Measurements from ENCODE around the gene EID3.
"Not testable (repeated sequence)": the region's sequence is repeated elsewhere in the genome, so short reads cannot be mapped to it uniquely, and the experiment has no call there.

EID3 gene

DNA sequence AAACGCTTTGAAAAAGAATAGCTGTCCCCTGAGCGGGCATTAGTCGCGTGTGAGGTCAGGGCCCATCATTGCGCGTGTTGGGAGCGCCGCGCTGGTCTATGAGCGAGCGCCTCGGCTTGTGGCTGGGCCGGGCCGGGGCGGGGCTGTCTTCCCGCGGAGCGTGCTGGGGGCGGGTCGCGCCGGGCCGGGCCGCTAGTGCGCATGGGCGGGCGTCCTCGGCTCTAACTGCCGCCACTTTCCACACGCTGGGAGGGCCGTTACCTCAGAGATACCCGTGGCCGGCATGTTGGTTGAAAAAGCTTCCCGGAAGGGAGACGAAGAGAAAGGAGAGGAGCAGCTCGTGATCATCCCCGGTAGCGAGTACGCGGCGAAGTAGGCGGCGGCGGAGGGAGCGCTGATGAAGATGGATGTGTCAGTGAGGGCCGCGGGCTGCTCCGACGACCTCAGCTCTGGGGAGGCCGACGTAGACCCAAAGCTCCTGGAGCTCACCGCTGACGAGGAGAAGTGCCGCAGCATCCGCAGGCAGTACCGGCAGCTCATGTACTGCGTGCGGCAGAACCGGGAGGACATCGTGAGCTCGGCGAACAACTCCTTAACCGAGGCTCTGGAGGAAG, at the start of gene EID3:
TSS of gene EID3 (plus strand) at position 202 of the 614 bp plus-strand sequence. CDS start at position 398, 196 bp downstream.
- peak; percentile 95 for DNase-seq

DNA sequence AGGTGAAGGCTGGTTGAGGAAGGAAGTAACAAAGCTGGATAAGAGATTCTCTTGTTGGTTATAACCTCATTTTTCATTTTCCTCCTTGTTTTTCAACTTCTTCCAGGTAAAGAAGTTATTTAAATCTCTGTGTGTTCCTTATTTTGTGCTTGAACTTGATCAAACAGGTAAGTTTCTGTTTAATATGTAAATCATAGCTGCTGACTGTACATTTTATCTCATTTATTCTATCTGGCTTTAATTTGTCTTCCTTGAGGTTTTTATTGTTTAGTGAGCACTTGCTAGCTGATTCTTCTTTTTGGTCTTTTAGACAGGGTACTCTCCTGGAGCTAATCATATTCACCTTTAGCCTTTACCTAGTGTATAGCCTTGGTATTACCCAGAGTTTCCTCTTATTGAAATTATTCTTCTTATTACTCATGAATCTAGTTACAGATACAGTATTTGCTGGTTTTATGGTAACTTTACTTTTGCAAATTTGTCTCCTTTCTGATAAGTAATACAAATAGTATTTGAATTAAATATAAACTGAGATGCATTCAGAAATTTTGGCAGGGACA, 45.5 kb upstream of the EID3 start:
- no peak for DNase-seq

DNA sequence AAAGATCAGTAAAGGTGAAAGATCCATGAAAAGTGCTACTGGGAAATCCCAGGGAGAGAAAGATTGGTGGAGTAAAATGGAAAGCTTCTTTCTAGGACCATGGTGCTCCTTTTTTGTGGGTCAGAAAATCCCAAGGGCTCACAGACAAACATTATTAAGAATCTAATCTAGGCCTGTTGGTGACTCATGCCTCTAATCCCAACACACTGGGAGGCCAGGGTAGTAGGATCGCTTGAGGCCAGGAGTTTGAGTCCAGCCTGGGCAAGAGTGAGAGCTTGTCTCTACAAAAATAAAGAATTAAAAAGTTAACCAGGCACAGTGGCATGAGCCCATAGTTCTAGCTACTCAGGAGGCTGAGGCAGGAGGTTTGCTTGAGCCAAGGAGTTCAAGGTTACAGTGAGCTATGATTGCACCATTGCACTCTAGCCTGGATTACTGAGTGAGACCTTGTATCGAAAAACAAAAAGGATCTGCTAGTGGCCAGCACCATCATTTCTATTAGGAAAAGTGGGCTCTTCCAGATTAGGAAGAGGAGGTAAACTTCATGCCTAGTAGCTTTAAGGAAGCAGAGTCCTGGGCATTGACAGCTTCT, 45.0 kb upstream of the EID3 start:
- no peak for DNase-seq

DNA sequence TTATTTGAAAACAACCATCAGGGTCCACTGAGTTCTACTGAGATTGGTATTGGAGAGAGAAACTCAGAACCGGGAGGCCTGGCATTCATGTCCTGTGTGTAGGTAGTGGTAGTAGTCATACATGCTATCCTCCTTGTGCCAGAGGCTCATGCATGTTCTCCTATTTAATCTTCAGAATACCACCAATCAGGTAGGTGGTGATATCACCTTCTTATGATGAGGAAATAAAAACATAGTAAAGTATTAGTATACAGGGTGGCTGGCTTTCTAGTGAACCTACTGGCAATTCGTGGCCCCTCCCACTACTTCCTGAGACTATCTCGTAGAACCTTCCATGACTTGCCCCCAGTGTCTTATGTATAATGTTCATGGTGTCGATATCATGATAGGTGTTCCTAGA, 40.5 kb upstream of the EID3 start:
- no peak for DNase-seq

DNA sequence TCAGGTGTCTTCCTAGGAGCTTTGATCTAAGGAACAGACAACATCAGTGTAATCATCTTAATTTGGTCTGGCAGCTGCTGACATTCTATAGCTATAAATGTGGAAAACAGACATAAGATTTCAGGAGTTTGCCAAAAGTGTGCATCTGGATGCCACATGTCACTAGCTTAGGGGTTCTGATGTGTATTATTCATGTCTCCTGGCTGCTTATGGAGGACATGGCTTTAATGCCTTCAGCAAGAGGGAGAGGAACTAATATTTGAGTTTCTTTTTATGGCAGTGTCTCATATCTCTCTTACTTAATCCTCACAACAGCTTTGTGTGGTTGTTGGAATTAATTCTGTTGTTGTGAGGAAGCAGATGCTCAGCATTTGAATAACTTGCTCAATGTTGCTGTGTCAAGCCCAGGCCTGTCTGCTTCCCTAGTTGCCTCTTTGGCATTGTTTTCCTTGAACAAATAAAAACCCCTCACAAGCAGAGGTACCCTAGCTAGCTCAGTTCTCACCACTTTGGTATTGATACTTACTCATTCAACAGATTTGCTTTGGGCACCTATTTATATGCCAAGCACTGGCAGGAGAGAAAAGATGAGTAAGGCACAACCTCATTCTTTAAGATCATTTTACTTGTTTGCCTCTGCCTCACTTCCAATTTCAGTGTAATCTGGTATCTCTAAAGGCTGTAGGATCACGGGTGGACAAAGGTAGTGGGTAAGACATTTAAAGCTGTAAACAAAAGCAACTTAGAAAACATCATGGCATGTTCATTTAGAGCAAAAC, 39.8 kb upstream of the EID3 start:
- DNase-seq, result no peak

DNA sequence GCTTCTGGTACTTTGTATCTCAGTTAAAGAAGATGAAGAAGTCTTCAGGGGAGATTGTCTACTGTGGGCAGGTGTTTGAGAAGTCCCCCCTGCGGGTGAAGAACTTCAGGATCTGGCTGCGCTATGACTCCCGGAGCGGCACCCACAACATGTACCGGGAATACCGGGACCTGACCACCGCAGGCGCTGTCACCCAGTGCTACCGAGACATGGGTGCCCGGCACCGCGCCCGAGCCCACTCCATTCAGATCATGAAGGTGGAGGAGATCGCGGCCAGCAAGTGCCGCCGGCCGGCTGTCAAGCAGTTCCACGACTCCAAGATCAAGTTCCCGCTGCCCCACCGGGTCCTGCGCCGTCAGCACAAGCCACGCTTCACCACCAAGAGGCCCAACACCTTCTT, 38.1 kb upstream of the EID3 start:
- not testable (repeated sequence) for DNase-seq

DNA sequence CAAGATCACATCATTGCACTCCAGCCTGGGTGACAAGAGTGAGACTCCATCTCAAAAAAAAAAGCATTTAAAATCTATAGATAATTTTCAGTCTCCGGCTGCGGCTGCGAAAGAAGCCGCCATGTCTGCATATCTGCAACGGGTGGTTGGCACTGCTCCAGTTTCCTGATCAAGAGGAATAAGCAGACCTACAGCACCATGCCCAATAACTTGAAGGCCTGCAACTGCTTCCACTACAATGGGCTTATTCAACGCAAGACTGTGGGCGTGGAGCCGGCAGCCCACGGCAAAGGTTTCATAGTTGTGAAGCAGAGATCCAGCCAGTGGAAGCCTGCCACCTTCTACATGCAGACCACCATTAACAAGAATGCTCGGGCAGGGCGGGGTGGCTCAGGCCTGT, 30.6 kb upstream of the EID3 start:
- DNase-seq, result no peak

DNA sequence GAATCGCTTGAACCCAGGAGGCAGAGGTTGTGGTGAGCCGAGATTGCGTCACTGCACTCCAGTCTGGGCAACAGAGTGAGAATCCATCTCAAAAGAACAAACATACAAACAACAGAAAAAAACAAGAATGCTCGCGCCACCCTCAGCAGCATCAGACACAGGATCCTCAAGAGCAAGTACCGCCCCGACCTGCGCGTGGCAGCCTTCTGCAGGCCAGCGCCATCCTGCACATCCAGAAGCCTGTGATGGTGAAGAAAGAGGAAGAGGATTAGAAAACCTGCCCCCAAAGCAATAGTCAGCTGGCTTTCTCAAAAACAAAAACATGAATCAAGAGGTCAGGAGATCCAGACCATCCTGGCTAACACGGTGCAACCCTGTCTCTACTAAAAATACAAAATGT, 30.0 kb upstream of the EID3 start:
- DNase-seq, result no peak

DNA sequence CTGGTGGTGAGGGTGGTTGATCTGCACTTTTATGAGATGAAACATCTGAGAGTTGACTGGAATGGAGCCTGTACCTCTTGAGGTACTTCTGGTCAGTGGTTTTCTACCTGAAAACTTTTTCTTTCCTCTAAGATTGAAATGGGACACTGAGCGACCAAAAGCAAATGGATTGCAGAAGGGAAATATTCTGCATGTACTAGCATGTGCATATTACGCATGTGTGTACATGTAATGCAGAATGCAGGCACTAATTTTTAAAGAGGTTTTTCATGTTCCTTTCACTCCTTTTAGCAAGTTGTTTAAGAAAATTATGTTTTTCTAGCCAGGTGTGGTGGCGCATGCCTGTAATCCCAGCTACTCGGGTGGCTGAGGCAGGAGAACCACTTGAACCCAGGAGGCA, 28.7 kb upstream of the EID3 start:
- DNase-seq, result no peak

DNA sequence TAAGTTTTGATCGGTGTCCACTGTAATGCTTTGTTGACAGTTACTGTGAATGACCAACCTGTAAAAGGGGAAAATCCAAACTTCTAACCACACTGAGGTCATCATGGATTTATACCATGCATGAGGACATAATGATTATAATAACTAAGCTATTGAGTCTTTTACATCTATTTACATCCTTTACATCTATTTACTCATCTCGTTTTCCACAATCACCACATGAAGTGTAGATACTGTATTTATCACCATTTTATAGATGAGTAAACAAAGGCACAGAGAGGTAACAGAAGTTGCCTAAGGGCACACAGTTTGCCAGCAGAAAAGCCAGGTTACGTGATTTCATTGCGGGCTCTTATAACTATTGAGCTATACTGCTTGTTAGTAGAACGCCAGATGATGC, 27.9 kb upstream of the EID3 start:
- DNase-seq, result no peak

DNA sequence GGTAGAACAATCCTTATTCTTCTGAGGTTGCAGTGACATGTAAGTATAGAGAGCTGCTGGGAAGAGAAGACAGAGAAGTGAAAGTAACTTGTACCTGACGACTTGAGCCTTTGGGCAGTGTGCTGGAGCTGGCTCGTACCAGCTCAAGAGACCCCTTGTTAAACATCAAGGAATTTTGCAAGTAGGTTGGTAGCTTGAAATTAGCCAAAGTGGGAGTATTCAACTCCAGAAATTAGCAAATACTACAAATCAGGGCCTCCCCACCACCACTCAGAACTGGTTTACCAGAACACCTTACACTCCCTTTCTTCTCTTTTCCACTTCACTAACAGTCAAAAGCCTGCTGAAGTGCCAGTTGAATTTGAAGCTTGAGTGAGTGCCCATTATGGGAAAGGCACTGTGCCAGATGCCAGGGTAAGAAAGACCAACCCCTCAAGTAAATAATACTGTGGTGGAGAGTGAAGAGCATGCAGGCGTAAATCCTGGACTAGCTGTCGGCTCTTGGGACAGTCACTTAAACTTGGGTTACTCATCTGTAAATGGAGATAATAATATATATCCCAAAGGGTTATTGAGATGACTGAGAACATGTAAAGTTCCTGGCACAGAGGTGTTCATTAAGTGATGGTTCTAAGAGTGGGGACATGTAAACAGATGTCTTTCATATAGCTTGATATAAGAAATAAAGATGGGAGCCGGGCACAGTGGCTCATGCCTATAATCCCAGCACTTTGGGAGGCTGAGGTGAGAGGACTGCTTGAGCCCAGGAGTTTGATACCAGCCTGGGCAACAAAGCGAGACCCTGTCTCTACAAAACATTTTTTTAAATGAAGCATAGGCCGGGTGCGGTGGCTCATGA, 27.0 kb upstream of the EID3 start:
- DNase-seq, result peak; percentile 29

DNA sequence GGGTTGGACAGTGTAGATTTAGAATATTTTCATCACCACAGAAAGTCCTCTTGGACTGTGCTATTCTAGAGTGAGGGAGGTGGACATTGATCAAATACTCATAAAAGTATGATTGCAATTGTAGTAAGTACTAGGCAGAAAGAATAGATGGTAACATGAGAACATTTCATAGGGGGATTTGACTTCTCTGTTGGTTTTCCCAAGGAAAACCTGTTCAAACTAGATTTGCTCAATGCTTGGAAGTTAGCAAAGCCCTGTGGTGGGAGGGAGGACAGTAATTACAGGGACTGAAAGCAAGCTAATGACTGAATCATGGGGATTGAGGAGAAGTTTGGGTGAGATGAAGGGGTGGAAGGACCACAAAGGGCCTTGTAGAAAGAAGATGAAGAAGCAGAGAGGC, 24.4 kb upstream of the EID3 start:
- DNase-seq, result no peak

DNA sequence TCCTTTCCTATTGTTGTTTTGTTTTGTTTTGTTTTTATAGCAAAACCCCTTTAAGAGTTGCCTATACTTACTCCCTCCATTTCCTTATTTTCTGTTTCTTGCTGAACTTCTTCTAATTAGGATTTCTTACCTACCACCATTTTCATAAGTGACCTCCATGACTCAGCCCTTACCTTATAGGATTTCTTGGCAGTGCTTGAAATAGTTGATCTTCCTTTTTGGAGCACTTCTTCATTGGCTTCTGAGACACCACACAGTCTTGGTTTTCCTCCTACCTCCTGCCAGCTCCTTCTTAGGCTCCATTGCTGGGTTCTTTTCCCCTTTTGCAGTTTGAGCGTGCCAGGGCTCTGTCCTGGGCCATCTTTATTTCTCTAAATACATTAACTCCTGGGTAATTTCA, 23.4 kb upstream of the EID3 start:
- DNase-seq, result no peak

DNA sequence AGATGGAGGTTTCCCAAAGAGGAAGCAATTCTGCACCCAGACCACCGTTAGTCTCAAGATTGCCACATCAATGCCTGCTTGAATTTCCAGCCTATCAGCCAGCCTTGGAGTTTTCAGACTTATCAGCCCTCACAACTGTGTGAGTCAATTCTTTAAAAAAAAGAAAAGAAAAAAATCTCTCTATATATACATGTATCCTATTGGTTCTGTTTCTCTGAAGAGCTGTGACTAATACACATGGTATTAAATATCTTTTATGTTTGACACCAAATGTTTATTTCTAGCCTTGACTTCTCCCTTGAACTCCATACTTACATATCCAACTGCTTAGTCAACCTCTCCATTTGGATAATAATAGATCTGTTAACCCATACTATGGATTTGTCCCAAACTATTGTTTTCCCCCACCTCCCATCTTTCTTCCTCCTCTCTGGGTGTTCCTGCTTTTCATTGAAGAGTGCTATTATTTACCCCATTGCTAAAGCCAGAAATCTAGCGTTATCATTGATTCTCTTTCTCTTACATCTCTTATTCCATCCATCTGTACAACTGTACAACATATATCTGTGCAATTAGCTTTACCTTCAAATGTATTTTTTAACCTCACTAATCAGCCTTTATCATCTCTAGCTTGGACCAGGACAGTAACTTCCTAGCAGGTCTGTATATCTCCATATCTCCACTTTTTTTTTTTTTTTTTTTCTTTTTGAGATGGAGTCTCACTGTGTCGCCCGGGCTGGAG, 22.7 kb upstream of the EID3 start:
- DNase-seq, result no peak

DNA sequence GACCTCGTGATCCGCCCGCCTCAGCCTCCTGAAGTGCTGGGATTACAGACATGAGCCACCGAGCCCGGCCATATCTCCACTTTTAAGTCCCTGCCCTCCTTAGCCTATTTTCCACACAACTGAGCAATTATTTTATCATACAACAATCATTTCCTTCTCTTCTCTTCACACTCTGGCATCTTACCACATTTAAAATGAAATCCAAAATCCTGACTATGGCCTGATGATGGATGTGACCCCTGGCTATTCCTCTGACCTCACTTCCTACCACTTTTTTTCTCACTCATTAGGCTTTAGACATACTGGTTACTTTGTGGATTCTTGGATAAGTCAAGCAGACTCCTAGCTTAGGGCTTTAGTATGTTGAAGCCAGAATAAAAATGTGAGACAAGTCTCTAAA, 21.9 kb upstream of the EID3 start:
- no peak for DNase-seq

DNA sequence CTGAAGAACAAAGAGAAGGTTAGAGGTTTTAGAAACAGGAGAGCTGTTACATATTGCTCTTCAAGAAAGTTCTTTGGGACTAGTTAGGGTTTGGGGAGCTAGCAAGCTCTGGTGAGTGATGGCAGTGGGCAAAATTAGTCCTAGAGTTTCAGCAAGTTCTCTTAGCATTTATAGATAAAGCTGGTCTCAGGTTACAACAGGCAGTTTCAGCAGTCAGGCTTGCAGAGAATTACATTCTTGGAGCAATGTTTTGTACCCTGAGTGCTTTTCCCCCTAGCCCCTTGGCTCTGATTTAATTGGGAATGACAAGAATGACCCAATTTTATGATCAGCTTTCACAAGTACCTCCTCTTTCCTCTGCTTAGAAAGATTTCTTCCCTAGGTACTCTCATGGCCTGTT, 21.4 kb upstream of the EID3 start:
- DNase-seq, result no peak

DNA sequence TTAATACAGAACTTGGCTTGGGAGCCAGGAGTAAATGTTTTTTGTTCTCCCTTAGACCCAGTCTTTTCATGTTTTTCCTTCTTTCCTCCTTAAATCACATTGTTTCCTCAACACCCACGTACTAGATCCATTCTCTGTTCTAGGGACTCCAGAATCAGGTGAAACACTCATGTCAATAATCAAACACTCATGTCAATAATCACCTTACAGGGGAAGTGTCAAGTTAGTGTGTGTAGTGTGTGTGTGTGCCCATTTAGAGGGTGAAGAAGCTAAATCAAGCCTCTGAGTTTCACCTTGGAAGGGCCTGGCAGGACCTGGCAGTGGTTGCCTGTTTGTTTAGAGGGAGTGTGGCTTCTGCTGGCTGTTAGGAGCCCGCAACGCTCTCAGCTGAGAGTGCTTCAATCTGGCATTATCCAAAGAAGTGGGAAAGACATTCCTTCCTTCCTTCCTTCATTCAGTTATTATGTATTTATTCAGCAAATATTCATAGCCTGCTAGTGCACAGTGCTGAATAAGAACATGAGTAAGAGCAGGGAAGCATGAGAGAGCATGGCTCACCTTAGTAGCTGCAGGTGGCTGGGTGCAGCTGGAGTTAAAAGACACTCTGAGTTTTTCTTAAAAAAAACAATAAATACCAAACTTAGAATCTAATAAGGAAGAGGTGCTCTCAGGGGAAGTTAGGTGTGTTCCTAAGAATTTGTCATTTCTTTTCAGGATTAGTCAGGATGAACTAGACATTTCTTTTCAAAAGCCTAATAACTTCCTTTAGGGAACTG, 17.6 kb upstream of the EID3 start:
- DNase-seq, result no peak

DNA sequence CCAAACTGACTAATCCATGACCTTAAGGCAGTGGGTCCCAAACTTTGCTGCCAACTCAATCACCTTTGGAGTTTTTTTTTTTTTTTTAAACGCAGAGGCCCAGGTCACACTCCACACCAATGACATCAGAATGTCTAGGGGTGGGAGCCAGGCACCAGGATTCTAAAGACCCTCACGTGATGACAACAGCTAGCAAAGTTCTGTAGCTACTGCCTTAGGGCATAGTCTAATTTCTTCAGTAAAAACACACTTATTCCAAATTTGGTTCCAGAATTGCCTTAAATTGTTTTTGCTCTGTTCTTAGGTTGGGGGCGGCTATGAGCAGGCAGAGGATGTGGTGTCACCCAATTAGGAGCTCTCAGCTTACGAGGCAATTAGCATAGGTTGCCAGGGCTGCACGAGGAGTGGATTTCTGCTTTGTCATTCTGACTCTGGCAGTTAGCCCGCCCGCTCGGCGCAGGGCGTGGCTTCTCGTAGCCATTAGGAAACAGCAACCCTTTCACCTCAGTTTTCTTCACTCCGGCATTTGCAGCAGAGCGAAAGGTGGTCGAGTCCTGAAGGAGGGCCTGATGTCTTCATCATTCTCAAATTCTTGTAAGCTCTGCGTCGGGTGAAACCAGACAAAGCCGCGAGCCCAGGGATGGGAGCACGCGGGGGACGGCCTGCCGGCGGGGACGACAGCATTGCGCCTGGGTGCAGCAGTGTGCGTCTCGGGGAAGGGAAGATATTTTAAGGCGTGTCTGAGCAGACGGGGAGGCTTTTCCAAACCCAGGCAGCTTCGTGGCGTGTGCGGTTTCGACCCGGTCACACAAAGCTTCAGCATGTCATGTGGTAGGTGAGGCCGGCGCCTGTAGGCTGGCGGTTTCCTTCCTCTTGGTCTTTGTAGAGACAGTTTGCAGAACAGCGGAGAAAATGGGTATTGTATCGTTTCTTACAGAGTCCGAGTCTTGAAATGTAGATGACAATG, 16.7 kb upstream of the EID3 start:
- DNase-seq, result peak; percentile 93

DNA sequence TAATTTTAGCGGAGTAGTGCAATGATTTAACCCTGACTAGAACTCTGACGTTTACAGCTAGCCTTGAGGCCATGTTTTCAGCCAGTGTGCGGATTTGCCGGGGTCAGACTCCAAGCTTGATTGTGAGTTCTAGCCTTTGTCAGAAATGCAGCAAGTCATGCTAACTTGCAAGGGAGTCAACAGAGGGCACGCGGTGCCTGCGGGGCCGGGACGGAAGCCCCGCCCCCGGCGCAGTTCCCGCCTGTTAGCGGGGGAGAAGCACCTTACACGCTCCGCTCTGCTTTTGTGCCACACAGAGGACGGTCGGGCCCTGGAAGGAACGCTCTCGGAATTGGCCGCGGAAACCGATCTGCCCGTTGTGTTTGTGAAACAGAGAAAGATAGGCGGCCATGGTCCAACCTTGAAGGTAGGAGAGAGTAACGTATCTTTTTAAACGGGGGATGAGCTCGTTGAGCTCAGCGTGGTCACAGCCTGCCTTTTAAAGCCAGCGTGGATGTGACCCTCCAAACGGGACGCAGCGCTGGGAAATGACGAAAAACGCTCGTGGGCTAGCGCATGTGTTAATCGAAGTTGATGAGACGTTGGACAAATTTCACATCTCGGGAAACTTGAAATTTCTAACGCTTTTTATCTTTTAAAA, 14.8 kb upstream of the EID3 start:
- peak; percentile 85 for DNase-seq

DNA sequence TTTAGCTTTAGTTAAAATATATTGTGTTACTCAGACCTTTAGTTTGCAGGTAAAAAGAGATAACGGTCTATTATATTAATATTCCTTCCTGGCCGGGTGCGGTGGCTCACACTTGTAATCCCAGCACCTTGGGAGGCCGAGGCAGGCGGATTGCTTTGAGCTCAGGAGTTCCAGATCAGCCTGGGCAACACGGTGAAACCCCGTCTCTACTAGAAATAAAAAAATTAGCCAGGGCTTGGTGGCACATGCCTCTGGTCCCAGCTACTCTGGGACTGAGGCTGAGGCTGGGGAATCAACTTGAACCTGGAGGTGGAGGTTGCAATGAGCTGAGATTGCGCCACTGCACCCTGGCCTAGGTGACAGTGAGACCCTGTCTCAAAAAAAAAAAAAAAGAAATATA, 13.2 kb upstream of the EID3 start:
- no peak for DNase-seq

All from femur (tissue), 1 donor.